T-helper 2 cell treated with Interferon-gamma antibody and Interleukin-4, amounts not matched to agents 5 μg/mL and 100 μg/mL, for 36 hours (primary cell): ENCODE measurements around the gene KRTAP13-4.

Experiments
- DNase-seq: peaks from one replicate; pipeline ENCODE4 v3.0.0; 2021; ENCODE audit warnings: low spot score
- H3K27ac Mint-ChIP-seq: one replicate; pipeline ENCODE4 v1.8.0; 2021; ENCODE audit warnings: mild to moderate bottlenecking, mixed read lengths
- H3K27me3 Mint-ChIP-seq: one replicate; pipeline ENCODE4 v1.8.0; 2021; ENCODE audit warnings: low read depth, mixed read lengths
- H3K36me3 Mint-ChIP-seq: one replicate; pipeline ENCODE4 v1.8.0; 2021; ENCODE audit warnings: low read depth, mixed read lengths
- H3K4me1 Mint-ChIP-seq: one replicate; pipeline ENCODE4 v1.8.0; 2021; ENCODE audit warnings: low read depth, mixed read lengths
- H3K4me3 Mint-ChIP-seq: one replicate; pipeline ENCODE4 v1.8.0; 2022; ENCODE audit warnings: mild to moderate bottlenecking, moderate library complexity, mixed read lengths
- H3K9me3 Mint-ChIP-seq: one replicate; pipeline ENCODE4 v1.8.0; 2021; ENCODE audit warnings: mixed read lengths

Gene KRTAP13-4, protein sequence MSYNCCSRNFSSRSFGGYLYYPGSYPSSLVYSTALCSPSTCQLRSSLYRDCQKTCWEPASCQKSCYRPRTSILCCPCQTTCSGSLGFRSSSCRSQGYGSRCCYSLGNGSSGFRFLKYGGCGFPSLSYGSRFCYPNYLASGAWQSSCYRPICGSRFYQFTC

DNA sequence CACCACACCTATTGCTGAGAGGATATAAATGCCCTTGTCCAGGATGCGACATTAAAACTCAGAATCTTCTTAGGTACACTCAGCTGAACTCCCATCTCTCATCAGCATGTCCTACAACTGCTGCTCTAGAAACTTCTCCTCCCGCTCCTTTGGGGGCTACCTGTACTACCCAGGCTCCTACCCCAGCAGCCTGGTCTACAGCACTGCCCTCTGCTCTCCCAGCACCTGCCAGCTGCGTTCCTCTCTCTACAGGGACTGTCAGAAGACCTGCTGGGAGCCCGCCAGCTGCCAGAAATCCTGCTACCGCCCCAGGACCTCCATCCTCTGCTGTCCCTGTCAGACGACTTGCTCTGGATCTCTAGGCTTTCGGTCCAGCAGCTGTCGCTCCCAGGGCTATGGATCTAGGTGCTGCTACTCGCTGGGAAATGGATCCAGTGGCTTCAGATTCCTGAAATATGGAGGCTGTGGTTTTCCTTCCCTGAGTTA is at the start of gene KRTAP13-4:
KRTAP13-4 (plus strand) TSS at position 51 of the 486 bp plus-strand sequence; CDS start at position 107, 56 bp downstream.
- no peak for DNase-seq
- H3K9me3 Mint-ChIP-seq, result no peaks in the 10 kb centered on the region
- H3K27me3 Mint-ChIP-seq, result peaks cover 3% of the 10 kb centered on the region
- no peak within 1 kb of the TSS for H3K4me3 Mint-ChIP-seq
- no peak within 1 kb of the TSS for H3K27ac Mint-ChIP-seq
- H3K4me1 Mint-ChIP-seq, result no peaks in the 10 kb centered on the region
- H3K36me3 Mint-ChIP-seq, result no peaks in the 10 kb centered on the region

DNA sequence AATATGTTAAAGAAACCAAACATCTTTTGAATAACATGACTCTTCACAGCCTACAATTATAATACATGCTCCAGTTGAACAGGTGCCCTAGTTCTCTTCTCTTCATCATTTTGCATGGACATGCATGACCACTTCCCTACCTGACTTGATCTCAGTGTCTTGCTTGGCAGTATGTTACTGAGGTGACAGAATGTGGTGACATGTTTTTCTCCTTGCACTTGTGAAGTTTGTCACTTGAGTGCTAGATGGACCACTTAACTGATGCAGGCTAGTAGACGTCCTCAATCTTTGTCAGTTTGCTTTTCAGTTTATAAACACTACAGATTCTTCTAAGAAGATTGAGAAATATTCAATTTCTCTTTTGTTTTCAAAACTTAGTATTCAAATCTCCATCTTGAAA is 47.8 kb upstream of the KRTAP13-4 start:
- Mint-ChIP-seq H3K36me3 (no peaks in the 10 kb centered on the region), H3K27ac (no peak overlapping the region), H3K4me3 (no peak overlapping the region), H3K4me1 (no peaks in the 10 kb centered on the region), H3K27me3 (no peaks in the 10 kb centered on the region), H3K9me3 (no peaks in the 10 kb centered on the region)
- DNase-seq, result no peak

DNA sequence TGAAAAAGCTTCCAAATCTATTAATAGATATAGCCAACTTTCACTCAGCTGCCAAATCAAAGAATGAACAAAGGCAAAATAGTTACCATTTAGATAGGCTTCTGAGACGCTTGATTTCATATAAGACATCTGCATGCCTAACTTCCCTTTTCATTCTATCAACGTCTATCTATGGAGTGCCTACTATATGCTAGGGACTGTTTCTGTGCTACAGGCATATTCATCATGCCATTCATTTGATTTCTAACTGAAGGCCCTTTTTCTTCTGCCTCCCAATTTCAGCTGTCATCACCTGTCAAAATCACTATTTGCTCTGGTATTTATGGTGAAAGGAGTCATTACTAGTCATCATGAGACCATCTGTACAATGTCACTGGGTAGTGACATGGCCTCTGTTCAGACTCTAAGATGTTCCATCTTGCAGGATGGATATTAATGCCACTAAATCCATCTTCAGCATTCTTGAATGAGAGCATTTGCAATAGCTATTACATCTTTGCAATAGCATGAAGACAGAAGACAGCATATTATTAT is 38.5 kb upstream of the KRTAP13-4 start:
- Mint-ChIP-seq H3K4me3 (no peak overlapping the region), H3K27ac (no peak overlapping the region), H3K9me3 (peaks cover 5% of the 10 kb centered on the region), H3K36me3 (no peaks in the 10 kb centered on the region), H3K4me1 (no peaks in the 10 kb centered on the region), H3K27me3 (no peaks in the 10 kb centered on the region)
- DNase-seq, result no peak

DNA sequence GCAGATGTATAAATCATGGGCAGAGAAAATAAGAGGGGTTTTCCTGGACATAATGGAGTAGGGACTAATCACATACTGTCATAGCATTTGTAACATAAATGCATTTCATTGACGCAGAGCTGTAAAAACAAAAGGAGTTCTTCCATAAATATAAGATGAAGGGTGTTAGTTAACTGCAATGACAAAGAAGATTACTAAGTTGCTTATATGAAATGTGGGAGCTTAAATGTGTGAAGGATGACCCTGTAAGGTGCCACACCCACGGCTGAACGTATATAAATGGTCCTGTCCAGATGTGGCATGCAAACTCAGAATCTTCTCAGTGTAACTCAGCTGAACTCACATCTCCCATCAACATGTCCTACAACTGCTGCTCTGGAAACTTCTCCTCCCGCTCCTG is 34.3 kb upstream of the KRTAP13-4 start, which contains the start of gene KRTAP13-1:
KRTAP13-1 (plus strand) TSS at position 301 of the 400 bp plus-strand sequence; CDS start at position 357, 56 bp downstream.
- H3K9me3 Mint-ChIP-seq, result no peaks in the 10 kb centered on the region
- H3K36me3 Mint-ChIP-seq, result no peaks in the 10 kb centered on the region
- no peak within 1 kb of the TSS for H3K4me3 Mint-ChIP-seq
- DNase-seq, result no peak
- no peak within 1 kb of the TSS for H3K27ac Mint-ChIP-seq
- H3K4me1 Mint-ChIP-seq, result no peaks in the 10 kb centered on the region
- H3K27me3 Mint-ChIP-seq, result no peaks in the 10 kb centered on the region

DNA sequence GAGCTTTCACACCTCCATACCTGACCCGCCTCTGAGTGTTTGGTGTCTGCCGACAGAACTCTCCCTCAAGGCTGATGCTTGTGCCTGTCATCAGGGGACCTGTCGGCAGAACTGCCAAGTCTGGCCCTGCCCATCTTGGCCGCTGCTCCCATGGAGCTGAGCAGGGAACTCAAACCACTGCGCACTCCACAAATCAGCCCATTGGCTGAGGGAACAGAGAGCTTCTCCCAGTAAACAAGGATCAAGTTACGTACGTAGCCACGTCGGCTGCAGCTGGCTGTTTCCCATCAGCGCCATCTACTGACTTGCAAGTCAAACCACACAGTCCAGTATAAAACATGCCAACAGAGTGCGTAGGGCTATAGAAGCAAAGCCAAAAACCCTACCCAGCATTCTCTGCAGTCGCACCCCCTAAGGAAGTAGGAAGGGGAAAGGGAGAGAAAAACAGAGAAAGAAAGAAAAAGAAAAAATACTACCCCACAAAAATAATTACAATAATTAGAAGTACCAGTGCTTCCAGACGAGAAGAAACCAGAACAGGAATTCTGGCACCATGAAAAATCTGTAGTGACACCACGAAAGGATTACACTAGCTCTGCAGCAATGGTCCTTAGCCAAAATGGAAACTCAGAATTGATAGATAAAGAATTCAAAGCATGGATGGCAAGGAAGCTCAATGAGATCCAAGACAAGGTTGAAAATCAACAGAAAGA is 21.1 kb upstream of the KRTAP13-4 start:
- Mint-ChIP-seq H3K27me3 (peaks cover 5% of the 10 kb centered on the region), H3K27ac (no peak overlapping the region), H3K4me1 (peaks cover 3% of the 10 kb centered on the region), H3K9me3 (no peaks in the 10 kb centered on the region), H3K4me3 (peak overlapping the region; percentile 72), H3K36me3 (no peaks in the 10 kb centered on the region)
- peak; percentile 21 for DNase-seq

DNA sequence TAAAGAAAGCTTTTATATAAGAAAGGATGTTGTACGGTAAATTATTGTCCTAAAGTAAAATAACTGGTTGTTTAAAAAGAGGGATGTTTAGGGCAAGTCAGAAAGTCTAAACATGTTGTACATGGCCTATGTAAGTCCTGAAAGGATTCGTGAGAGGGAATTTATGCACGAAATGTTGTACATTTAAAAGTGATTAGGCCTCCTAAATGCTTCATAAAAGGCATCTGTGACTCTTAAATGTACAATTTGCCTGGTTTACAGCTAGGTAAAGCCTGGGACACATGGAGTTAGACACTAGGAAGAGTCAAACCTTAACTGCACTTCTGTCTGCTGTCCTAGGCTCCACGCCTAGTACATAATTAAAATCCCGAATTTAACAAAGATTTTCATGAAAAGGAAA is 14.0 kb upstream of the KRTAP13-4 start:
- H3K27ac Mint-ChIP-seq, result no peak overlapping the region
- no peak overlapping the region for H3K4me3 Mint-ChIP-seq
- no peak for DNase-seq
- H3K27me3 Mint-ChIP-seq, result no peaks in the 10 kb centered on the region
- H3K4me1 Mint-ChIP-seq, result no peaks in the 10 kb centered on the region
- H3K36me3 Mint-ChIP-seq, result no peaks in the 10 kb centered on the region
- no peaks in the 10 kb centered on the region for H3K9me3 Mint-ChIP-seq

DNA sequence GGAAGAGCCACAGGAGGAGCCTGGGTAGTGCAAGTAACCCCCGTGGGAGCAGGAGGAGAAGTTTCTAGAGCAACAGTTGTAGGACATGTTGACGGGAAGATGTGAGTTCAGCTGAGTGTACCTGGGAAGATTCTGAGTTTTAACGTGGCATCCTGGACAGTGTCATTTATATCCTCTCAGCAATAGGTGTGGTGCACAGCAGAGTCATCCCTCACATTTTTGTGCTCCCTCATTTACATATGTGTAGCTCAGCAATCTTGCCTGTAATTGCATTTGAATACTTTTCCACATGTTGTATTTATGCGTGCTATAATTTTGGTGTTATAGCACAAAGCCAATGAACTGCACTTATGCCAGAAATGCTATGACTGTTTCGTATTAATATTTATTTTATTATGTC is 4.2 kb upstream of the KRTAP13-4 start, which contains the start of gene KRTAP13-3:
KRTAP13-3 (minus strand) TSS at position 101 of the 400 bp plus-strand sequence; CDS start at position 87, 14 bp downstream.
- DNase-seq, result no peak
- Mint-ChIP-seq H3K27me3 (no peaks in the 10 kb centered on the region), H3K4me3 (no peak within 1 kb of the TSS), H3K4me1 (no peaks in the 10 kb centered on the region), H3K36me3 (no peaks in the 10 kb centered on the region), H3K9me3 (no peaks in the 10 kb centered on the region), H3K27ac (no peak within 1 kb of the TSS)

DNA sequence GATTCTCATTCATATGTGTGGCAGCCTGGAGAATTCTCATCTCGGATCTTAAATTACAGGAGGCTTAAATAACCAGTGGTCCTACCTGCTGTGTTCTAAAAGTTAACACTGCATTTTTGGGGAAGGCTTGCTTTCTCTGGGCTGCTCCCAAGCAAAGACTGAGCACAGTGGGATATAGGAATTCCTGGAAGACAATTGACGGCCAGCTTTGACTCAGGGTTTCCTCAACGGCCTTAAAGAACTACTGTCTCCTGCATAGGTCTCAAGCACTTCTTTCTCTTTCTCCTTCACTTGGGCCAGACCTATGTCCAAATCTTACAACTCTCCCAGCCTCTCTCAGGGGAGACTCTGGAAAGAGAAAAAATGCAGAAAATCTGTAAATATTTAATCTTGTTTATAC is 3.3 kb upstream of the KRTAP13-4 start:
- H3K9me3 Mint-ChIP-seq, result no peaks in the 10 kb centered on the region

DNA sequence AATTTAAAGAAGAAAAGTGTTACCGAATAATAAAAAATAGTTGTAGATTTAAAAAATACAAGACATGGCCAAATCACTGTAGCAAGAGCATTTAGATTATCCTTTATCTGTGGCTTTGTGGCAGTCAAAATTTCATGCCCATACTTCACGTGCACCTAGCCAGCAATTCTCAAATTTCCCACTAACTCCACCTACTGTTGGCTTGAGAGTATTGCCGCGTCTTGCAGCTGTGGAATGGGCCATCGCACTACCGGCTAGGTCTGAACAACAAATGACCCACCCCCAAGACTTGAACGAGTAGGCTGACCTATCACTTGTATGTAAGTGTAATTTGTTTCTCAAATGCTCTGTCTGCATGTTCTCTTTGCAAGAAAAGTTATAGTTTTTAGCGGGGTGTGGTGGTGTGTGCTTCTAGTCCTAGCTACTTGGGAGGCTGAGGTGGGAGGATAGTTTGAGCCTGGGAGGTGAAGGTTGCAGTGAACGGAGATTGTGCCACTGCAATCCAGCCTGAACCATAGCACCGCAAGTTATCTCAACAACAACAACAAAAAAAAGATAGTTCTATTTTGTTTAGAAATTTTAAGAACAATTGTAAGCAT is 4.1 kb downstream of the KRTAP13-4 start:
- no peaks in the 10 kb centered on the region for H3K4me1 Mint-ChIP-seq
- peaks cover 3% of the 10 kb centered on the region for H3K27me3 Mint-ChIP-seq
- no peak overlapping the region for H3K27ac Mint-ChIP-seq
- peak; percentile 8 for DNase-seq
- no peaks in the 10 kb centered on the region for H3K36me3 Mint-ChIP-seq
- no peaks in the 10 kb centered on the region for H3K9me3 Mint-ChIP-seq
- no peak overlapping the region for H3K4me3 Mint-ChIP-seq

More for the DNA sequence above, 3.3 kb upstream of the KRTAP13-4 start:
- Mint-ChIP-seq H3K4me1 (no peaks in the 10 kb centered on the region), H3K27ac (no peak overlapping the region), H3K36me3 (no peaks in the 10 kb centered on the region), H3K27me3 (no peaks in the 10 kb centered on the region), H3K4me3 (no peak overlapping the region)
- no peak for DNase-seq

DNA sequence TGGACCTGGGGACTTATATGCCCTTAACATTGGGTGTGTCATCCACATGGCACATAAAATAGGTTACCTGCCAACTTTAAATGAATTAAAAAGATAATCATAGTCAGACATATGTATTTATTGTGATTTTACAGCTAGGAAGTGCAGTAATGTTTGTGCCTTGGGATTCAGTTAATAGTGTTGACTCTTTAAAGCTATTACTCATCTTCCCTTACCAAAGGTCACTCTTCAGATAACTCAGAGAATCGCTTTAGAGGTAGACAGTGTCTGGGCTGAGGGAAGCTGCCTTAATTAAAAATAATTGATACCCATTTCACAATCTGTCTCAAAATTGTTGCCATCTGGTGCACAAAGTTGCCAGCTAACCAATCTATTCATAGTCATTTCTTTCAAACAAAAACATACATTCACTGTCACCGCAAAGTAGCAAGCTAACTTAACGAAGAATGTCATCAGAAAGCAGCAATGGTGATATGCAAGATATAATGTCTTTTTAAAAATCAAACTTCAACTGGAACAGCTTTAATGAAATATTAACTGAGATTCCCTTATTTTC is 7.1 kb downstream of the KRTAP13-4 start:
- Mint-ChIP-seq H3K4me3 (no peak overlapping the region), H3K36me3 (no peaks in the 10 kb centered on the region), H3K27ac (no peak overlapping the region), H3K27me3 (peaks cover 3% of the 10 kb centered on the region), H3K4me1 (no peaks in the 10 kb centered on the region), H3K9me3 (no peaks in the 10 kb centered on the region)
- no peak for DNase-seq

DNA sequence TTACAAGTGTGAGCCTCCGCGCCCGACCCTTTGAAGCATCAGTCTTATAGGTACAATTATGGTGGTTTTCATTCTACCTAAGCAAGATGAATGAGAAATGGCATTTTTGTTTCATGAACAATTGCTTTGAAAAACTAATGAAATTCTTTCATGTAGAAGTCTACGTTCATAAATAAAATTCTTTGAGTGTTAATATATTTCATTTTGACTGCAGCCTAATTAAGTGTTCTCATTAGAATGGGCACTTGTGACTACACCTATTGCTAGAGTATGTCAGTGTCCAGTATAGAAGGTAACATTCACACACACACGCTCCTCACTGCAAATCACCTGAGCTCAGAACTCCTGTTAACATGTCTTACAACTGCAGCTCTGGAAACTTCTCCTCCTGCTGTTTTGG is 10.0 kb downstream of the KRTAP13-4 start, which contains the start of gene KRTAP15-1:
KRTAP15-1 (plus strand) TSS at position 301 of the 400 bp plus-strand sequence; CDS start at position 354, 53 bp downstream.
- no peak for DNase-seq
- no peak within 1 kb of the TSS for H3K27ac Mint-ChIP-seq
- no peaks in the 10 kb centered on the region for H3K27me3 Mint-ChIP-seq
- H3K36me3 Mint-ChIP-seq, result no peaks in the 10 kb centered on the region
- no peak within 1 kb of the TSS for H3K4me3 Mint-ChIP-seq
- no peaks in the 10 kb centered on the region for H3K9me3 Mint-ChIP-seq
- H3K4me1 Mint-ChIP-seq, result no peaks in the 10 kb centered on the region

DNA sequence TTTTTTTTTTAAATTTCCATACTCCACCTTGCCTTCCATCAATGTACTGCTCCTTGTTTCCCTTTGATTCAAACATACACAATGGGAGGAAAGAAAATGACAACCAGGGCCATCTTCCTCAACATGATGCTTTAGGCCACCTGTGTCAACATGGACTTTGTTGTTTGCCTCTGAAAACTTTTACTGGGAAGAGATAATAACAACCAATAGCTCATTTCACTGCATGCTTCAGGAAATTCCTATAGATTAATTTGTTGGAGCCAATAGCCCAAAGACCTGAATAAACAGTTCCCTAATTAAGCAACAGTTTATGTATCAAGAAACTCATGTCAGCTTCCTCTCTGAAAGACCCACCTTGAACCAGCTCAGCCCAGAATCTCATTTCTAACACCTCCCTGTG is 13.2 kb downstream of the KRTAP13-4 start:
- Mint-ChIP-seq H3K4me1 (peaks cover 5% of the 10 kb centered on the region), H3K27me3 (no peaks in the 10 kb centered on the region), H3K4me3 (no peak overlapping the region), H3K36me3 (no peaks in the 10 kb centered on the region), H3K9me3 (no peaks in the 10 kb centered on the region), H3K27ac (no peak overlapping the region)
- DNase-seq, result no peak

DNA sequence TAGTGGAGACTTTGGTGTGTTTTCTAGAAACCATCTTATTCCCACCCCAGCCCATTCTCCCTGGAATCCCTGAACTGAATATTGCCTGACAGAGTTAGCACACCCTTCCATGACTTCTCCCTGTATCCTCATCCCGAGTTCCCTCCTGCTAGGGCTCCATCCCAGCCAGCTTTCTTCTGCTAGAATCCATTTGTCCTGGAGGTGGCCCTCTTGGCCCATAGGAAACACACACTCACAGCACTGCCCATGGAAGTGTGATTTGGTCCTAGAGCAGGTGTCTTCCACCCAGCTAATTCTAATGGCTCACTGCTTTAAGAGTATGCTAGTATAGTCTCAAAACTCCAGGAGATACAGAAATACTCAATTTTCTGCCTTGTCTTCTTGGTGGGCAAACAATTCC is 14.2 kb downstream of the KRTAP13-4 start:
- Mint-ChIP-seq H3K9me3 (no peaks in the 10 kb centered on the region), H3K36me3 (no peaks in the 10 kb centered on the region), H3K4me3 (no peak overlapping the region), H3K27ac (no peak overlapping the region), H3K27me3 (no peaks in the 10 kb centered on the region), H3K4me1 (peaks cover 5% of the 10 kb centered on the region)
- DNase-seq, result no peak

DNA sequence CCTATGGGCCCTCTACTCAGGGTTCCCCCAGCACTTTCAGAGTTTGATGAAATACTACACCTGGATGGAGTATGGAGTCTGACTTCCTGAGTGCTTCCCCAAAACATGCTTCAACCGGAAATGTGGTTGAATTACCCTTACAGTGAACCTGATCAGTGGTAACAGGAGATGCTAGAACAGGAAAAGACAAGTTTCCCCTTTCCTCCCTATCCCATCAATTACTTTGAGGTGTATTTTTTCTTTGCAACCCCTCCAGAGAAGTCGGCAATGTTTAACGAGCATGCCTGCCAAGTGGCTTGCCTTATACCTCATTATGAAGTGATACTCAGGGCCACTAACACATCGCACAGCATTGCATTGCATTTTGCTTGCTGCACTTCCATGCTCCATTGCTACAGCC is 17.0 kb downstream of the KRTAP13-4 start:
- Mint-ChIP-seq H3K36me3 (no peaks in the 10 kb centered on the region), H3K27ac (no peak overlapping the region), H3K4me1 (peaks cover 5% of the 10 kb centered on the region), H3K4me3 (no peak overlapping the region), H3K27me3 (no peaks in the 10 kb centered on the region), H3K9me3 (no peaks in the 10 kb centered on the region)
- no peak for DNase-seq
